ENCODE measurements around the gene GOLGA8R.
"Not testable (repeated sequence)": the region's sequence is repeated elsewhere in the genome, so short reads cannot be mapped to it uniquely, and the experiment has no call there.

The GOLGA8R gene, protein sequence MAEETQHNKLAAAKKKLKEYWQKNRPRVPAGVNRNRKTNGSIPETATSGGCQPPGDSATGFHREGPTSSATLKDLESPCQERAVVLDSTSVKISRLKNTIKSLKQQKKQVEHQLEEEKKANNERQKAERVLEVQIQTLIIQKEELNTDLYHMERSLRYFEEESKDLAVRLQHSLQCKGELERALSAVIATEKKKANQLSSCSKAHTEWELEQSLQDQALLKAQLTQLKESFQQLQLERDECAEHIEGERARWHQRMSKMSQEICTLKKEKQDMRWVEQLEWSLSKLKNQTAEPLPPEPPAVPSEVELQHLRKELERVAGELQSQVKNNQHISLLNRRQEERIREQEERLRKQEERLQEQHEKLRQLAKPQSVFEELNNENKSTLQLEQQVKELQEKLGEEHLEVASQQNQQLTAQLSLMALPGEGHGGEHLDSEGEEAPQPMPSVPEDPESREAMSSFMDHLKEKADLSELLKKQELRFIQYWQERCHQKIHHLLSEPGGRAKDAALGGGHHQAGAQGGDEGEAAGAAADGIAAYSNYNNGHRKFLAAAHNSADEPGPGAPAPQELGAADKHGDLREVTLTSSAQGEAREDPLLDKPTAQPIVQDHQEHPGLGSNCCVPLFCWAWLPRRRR

DNA sequence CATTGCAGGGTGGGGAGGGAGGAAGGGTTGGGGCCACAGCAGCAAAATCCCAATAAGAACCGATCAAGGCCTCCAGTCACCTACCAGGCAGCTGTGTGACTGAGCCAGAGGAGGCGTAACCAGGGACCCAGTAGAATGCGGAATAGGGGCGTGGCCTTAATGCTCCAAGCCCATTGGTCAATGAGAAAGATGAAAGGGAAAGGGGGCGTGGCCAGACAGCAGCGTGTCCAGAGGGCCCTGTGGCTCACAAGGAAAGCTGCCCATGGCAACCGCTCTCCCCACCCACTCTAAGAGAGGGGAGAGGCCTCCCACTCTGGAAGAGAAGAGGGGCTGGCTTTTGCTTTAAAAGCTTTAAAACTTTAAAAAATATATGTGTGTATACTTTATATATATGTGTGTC is at the start of gene GOLGA8R:
GOLGA8R (minus strand) TSS at position 101 of the 400 bp plus-strand sequence; CDS start at position 3, 98 bp downstream.
- DNase-seq (ENCODE audit: low spot score): not testable (repeated sequence)

DNA sequence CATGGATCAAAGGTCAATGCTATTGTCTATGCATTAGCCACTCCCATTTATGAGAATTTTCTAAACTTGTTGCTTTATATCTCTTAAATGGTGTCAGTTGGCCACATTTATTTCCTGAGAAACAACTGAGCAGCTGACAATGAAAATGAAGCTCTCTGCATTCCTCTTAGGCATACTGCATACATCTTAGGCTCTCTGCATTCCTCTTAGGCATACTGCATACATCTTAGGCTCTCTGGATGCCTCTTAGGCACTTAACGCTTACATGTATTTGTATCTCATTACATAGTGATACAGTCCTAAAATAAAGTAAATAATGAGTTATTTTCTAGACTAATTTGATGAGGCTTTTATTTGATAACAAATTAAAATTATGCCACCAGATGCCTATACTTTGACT is 49.8 kb upstream of the GOLGA8R start:
- not testable (repeated sequence) for DNase-seq (ENCODE audit: low spot score)

DNA sequence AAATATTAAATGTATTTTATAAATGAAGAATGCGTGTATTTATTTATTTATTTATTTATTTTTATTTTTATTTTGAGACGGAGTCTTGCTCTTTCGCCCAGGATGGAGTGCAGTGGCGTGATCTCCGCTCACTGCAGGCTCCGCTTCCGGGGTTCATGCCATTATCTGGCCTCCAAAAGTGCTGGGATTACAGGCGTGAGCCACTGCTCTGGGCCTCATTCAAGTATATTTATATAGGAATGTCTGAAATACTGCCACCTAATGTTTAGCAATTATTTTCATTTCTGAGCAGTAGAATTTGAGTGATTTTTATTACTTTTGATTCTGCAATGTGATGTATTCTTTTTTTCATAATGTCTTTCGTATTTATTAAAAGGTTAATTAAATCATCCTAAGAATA is 48.1 kb upstream of the GOLGA8R start:
- DNase-seq (ENCODE audit: low spot score): not testable (repeated sequence)

DNA sequence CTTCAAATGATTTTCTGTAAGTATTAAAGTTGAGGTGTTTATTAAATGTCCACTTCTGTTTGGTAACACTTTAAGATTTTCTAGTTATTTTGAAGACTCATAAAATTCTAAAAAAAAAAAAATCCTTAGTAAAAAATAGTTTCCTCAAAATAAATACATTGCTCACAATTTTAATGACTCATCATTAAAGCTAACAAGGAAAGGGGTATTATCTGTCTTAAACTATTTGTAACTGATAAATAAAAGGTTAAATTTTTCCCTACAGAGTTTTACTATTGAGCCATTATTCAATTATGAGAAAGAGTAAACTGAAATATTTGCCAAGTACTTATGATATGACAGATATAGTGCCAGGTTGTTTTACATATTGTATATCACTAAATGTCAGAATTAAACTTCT is 38.6 kb upstream of the GOLGA8R start:
- not testable (repeated sequence) for DNase-seq (ENCODE audit: low spot score)

DNA sequence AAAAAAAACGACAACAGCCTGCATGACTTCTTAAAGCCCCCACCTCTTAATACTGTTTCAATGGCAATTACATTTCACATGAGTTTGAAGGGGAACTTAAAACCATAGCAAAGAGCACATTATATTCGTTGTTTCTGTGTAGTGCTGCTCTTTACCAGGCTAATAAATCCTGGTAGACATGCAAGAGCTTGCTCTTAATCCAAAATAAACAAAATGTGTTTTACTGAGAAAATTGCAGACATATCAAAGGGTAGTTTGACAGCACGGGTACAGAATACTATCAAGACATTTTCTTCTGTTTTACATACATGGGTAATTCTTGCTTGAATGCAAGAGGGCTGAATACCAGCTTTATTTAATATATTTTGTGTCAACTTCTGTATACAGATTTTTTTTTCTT is 24.3 kb upstream of the GOLGA8R start:
- not testable (repeated sequence) for DNase-seq (ENCODE audit: low spot score)

DNA sequence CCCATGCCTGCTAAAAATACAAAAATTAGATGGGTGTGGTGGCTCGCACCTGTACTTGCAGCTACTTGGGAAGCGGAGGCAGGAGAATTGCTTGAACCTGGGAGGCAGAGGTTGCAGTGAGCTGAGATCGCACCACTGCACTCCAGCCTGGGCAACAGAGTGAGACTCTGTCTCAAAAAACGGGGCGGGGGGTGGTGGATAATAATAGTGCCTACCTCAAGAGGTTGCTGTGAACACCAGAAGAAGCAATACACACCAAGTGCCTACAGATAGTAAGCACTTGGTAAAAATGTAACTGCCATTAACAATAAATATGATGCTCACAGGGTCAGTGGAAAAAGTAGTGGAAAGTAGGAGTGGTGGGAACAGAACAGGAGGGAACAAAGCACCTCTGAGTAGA is 21.8 kb upstream of the GOLGA8R start:
- not testable (repeated sequence) for DNase-seq (ENCODE audit: low spot score)

DNA sequence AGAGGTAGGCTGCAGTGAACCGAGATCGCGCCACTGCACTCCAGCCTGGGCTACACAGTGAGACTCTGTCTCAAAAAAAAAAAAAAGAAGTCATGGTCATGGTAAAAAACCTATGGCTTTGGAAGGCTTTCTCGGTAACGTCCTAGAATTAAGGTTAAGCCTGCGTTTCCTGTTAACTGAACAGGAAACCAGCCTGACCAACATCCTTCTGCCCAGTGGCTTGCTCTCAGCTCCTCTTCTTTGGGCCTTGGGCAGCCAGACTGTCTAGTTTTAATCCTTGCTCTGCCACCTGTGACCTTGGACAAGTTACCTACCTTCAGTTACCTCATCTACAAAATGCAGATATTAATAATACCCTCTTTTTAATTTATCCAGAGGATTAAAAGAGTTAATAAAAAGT is 6.7 kb upstream of the GOLGA8R start:
- DNase-seq (ENCODE audit: low spot score): not testable (repeated sequence)

DNA sequence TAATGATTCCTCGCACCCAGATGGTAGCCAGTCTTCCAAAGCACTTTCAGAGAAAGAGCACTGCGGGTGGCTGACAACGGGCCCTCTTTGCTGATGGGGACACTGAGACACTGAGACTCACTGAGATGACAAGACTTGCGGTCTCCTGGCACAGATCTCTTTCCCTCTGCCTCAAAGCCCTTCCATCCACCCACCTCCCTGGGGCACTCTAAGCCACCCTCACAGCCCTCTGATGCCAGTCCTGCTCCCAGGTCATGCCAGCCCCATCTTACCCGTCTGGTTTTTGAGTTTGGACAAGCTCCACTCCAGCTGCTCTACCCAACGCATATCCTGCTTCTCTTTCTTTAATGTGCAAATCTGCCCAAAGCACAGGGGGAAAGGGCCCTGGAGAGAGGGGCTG is 6.4 kb downstream of the GOLGA8R start:
- not testable (repeated sequence) for DNase-seq (ENCODE audit: low spot score)

DNA sequence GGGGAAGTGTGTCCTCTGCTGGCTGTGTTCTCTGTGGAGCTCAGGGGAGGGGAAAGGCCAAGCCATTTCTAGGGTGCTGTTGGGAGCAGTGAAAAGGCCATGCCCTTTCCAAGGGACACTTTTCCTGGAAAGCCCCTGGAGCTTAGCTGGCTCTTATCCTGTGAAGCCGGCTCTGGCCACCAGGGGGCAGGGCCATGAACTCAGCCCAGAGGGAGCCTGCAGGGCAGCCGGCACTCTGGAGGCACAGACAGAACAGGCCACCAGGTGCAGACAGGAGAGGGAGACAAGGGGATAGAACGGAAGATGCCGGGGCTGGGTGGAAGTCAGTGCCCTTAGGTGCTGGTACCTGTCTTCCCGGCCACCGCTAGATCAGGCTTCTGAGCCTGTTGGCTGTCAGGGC is 15.1 kb downstream of the GOLGA8R start:
- not testable (repeated sequence) for DNase-seq (ENCODE audit: low spot score)

DNA sequence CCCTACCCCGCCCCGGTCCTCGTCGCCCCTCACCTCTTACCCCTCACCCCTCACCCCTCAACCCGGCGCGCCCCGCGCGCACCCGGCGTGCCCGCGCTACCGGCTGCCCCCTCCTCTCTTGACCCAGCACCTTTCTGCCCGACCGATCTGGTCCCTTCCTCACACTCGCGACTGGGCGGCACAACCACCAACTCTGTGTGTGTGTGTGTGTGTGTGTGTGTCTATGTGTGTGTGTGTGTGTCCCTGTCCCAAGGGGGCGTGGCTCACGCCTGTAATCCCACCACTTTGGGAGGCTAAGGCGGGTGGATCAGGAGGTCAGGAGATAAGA is 20.4 kb downstream of the GOLGA8R start:
- DNase-seq (ENCODE audit: low spot score): not testable (repeated sequence)

DNA sequence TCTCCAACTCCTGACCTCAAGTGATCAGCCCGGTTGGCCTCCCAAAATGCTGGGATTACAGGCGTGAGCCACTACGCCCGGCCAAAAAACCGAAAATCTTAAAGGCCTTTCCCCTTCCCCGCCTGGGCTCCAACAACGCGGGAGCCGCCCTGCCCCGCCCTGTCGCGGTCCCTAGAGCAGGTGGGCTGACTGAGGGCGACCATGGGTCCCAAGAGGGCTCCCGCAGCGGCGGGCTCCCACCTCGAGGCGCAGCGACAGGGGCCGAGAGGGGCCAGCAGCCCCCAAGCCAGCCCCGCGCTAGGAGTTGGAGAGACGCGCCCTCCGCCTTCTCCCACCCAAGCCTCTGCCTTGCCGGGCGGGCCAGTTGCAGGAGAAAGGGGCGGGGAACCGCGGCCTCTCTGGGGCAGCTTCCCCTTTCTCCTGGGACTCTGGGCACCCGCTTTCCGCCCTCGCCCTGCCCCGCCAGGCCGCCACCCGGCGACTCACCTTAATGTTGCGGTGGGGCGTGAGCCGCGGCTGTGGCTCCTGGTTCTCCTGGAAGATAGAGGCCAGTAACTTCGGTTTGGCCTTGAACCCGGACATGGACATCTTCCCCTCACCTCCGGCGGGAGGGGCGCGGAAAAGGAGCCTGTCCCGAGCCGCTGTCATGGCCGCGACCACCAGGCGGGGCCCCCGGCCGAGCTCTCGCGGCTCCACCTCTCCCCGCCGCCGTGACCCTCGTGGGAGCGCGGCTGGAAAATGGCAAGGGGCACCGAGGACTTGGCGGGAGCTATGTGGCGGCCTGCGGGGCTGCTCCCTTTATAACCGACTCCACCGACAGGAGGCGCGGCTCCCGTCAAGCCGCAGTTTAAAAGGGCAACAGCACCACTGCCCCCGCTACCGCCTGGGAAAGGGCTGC is 21.0 kb downstream of the GOLGA8R start, which contains the start of gene CHRFAM7A:
CHRFAM7A (minus strand) TSS at position 775 of the 898 bp plus-strand sequence. CDS start 10,189 bp downstream, outside the sequence.
- DNase-seq (ENCODE audit: low spot score): not testable (repeated sequence)

DNA sequence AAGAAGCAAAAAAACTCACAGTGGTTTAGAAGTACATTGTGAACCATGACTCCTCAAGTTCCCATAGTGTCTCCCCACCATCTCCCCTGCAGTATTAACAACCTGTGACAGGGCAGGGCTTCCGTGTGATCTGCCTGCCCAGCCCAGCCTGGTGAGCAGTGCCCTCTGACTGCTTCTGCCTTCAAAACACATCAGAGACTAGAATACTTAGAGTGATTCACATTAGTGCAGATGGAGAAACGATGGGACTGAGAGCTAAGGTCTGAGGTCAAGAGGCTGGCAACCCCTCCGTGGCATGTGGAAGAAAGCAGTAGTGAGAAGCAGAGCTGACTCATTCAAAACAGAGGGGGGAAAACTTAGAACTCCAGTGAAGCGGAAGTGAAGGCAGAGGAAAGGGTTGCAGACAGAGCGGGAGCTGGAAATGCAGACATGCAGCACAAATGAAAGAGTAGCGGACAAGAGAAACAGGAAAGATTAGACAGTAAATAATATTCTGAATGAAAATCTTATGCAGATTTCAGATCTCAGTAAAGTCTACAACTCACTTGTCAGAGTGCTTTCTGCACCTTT is 27.7 kb downstream of the GOLGA8R start:
- DNase-seq (ENCODE audit: low spot score): not testable (repeated sequence)

DNA sequence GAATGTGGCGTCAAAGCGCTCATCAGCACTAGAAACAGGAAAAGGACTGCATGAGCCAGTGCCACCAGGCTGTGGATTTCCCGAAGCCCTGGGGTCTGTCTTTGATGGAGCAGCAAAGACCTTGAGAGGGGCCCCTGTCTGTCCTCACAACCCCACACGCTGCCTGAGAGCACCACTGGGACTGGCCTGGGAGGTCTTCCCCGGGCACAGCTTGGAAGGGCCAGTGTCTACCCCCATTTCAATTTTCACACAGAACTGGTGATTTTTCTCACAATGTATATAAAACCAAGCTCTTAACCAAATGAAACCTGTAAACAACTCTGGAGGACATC is 37.0 kb downstream of the GOLGA8R start:
- not testable (repeated sequence) for DNase-seq (ENCODE audit: low spot score)

DNA sequence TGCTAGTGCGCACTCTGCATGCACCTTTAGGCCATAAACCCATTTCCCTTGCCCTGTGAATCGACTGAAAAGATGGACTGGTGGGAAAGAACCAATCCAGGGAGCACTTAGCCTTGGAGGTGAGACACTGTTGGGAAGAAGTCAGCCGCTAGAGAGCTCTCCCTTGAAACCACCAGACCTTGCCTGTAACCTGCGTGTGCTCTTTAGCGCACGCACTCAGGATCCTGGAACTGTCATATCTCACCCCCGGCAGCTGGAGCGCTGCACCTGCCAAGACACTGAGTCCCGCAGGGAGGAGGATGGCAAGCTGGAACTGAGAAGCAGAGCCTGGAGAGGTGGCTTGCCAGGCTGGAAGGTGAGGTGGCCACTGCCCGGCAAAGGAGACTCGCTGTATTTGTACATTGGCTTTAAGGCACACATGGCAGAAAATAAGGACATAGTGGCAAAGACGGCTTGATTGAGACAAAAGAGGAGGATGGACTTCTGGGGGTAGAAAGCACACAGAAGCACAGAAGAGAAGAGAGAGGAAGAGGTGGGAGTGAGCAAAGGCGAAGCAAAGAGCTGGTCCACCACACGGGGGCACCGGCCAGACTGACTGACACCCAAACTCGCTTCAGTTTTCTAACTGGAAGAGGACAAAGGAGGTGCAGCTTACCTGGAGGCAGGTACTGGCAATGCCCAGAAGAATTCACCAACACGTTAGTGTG is 37.5 kb downstream of the GOLGA8R start:
- DNase-seq (ENCODE audit: low spot score): not testable (repeated sequence)

DNA sequence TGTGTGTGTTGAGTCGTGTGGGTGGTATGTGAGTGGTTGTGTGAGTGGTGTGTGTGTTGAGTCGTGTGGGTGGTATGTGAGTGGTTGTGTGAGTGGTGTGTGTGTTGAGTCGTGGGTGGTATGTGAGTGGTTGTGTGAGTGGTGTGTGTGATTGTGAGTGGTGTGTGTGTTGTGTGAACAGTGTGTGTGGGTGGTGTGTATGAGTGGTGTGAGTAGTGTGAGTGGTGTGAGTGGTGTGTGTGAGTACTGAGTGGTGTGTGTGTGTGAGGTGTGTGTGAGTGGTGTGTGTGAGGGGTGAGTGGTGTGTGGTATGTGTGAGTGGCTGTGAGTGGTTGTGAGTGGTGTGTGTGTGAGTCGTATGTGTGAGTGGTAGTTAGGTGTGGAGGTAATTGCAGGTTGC is 38.2 kb downstream of the GOLGA8R start:
- DNase-seq (ENCODE audit: low spot score): not testable (repeated sequence)

DNA sequence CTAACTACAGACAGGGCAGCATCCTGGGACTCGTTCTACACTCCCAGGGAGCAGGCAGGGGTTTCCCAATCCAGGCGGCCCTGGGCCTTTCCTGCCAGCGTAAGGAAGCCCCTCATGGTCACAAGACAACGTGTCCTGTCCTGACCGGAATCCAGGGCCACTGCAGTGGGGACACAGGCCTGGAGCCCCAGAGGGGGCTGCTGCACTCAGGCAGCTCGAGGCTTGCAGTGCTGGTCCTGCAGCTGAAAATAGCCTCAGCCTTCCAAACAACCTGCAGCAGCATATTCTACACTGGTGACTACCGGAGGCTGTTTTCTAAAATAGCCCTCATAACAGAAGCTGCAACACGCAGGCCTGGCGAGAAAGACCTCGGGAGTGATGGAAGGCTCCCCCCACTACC is 39.2 kb downstream of the GOLGA8R start:
- not testable (repeated sequence) for DNase-seq (ENCODE audit: low spot score)

DNA sequence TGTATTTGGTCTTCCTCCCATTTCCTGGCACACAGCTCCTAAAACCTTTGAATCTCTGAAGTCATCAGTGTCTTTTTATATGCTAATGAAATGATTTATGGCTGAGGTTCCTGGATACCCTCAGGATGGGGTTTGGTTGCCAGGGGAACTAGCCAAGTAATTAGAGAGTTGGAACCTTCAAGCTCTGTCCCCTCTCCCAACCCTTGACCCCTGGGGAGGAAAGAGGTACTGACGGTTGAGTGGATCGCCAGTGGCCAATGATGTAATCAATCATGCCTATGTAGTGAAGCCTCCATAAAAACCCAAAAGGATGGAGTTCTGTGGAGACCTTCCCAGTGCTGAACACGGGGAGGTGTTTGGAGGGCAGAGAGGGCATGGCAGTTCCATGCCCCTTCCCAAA is 45.8 kb downstream of the GOLGA8R start:
- DNase-seq (ENCODE audit: low spot score): not testable (repeated sequence)

DNA sequence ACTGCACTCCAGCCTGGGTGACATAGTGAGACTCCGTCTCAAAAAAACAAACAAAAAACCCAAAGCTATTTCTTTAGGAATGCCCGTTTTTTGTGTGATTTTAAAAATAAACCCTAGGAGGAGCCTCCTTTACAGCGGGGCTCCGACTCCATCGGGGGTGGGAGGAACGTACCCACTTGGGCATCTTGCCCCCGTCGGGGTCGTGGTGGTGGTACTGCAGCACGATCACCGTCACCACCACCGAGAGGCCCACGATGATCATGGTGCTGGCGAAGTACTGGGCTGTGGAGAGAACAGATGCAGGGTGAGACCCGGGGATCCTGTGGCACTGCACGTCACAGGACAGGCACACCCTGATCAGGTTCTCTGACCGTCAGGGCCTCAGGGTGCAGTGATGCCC is 46.8 kb downstream of the GOLGA8R start:
- not testable (repeated sequence) for DNase-seq (ENCODE audit: low spot score)

DNA sequence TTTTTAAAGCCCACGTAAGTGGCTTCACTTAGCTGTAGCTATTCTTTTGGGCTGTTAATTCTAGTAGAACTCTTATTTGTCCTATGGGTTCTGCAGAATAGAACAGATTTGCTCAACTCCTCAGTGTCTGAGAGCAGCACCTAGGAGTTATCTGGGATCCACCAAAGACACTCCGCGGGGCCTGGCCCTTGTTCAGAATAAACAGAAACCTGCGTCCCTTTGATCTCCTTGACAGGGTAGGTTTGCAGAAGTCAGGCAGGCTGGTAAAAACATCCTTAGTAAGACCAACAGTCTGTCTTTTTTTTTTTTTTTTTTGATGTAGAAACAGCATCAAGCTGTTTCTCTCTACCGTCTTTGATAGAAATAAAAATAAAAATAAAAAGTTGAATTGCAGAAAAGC is 52.7 kb downstream of the GOLGA8R start:
- DNase-seq (ENCODE audit: low spot score): not testable (repeated sequence)

DNA sequence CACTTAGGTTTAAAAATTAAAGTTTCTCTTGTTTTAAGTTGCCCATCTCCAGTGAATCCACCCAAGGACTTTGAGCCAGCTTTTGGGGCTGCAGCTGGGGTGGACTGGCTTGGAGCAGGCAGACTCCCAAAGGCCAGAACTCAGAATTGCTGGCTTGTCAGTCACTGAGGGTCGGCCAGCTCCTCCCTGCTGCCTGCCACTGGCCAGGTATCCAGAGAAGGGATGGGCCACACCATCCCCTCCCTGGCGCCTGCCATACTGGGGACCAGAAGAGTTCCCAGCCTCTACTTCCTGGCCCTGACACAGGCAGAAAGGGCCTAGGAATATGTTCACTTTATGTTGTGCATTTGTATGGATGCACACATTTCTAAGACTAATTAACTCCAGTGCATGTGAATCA is 53.1 kb downstream of the GOLGA8R start:
- DNase-seq (ENCODE audit: low spot score): not testable (repeated sequence)

DNA sequence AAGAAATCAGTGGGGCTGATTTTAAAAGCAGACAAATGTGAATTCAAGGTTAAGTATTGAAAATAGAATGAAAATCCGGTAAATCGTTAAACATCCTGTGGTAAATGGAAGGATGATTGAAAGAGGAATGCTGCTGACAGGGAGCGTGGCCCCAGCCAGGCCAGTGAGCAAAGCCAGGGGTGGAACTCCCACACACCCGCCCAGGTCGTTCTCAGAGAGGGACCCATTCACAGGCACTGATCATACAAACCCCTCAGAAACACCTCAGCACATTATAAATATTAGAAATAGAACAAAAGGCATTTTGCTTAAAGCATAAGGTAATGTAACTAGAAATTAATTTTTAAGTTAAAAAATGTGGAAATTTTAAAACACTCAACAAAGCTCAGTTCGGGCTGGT is 59.0 kb downstream of the GOLGA8R start:
- DNase-seq (ENCODE audit: low spot score): not testable (repeated sequence)
